BLaER1 treated with 17β-estradiol and CSF1 and Interleukin-3, amounts not matched to agents 10 nM and 100 nM (cell line): Measurements from ENCODE around the gene RASGRF1.
A peak's percentile ranks its signal among the peaks of the same experiment; 100 is the strongest.

ENCODE experiments used
- H3K27ac ChIP-seq, 11 experiments: shearing (Covaris generic); formaldehyde crosslinking; 2 replicates each; pipeline ENCODE4 v1.8.1; 2022
- H3K27me3 ChIP-seq, 11 experiments: shearing (Covaris generic); formaldehyde crosslinking; 2 replicates each; pipeline ENCODE4 v1.8.1; 2022
- H3K36me3 ChIP-seq, 11 experiments: shearing (Covaris generic); formaldehyde crosslinking; 2 replicates each; pipeline ENCODE4 v1.8.1; 2022
- H3K4me1 ChIP-seq, 10 experiments: shearing (Covaris generic); formaldehyde crosslinking; 2 replicates each; pipeline ENCODE4 v1.8.1; 2022
- H3K4me2 ChIP-seq, 11 experiments: shearing (Covaris generic); formaldehyde crosslinking; 2 replicates each; pipeline ENCODE4 v1.8.1; 2022
- H3K4me3 ChIP-seq, 10 experiments: shearing (Covaris generic); formaldehyde crosslinking; 2 replicates each; pipeline ENCODE4 v1.8.1; 2022
- H3K9ac ChIP-seq, 11 experiments: shearing (Covaris generic); formaldehyde crosslinking; 2 replicates each; pipeline ENCODE4 v1.8.1; 2022
- H3K9me3 ChIP-seq, 11 experiments: shearing (Covaris generic); formaldehyde crosslinking; replicated peaks in 1 of 11; 2 replicates each; pipeline ENCODE4 v1.8.1; 2022
- H4K20me1 ChIP-seq, 11 experiments: shearing (Covaris generic); formaldehyde crosslinking; 2 replicates each; pipeline ENCODE4 v1.8.1; 2022
- Cebpa-rat ChIP-seq, 11 experiments: shearing (Covaris generic); IDR thresholded peaks; 2 replicates each; pipeline ENCODE4 v1.8.1; 2022

The RASGRF1 gene

DNA sequence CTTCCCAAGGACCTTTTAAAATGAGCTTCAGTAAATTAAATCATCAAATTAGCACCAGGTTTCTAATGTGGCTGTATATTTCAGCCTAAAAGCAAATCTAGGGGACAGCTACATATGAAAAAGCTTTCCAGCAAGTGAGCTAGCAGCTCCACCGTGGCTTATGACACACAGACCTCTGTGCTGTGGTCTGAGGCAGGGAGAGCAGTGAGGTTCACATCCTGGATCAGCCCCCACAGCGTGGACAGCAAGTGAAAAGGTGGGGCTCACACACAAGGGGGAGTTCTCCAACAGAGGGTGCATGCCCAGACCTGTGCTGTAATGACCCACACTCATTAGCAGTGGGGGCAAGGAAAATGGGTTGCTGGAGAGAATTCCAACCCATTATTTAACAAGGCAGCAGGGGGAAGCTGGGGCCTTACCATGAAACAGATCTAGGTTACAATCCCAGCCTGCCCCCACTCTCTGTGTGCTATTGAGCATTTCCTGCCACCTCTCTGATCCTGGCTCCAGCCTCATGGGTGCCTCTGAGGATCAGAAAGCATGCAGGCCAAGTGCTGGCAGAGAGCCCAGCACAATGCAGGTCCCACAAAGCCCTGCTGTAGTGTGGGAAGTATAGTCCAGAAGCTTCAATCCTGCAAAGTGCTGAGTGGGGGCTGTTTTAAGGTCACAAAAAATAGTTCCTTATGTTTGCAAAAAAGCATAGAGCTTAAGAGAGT lies 48.2 kb downstream of the RASGRF1 start:
- TF ChIP-seq Cebpa-rat (IDR thresholded peaks at IDR 0.05): no peak
- peaks cover 0 to 30% (median 11%) of the 10 kb centered on the region in 10 experiments; a peak in 13 of 20 replicates for H3K4me1 ChIP-seq
- no peak overlapping the region for H3K27ac ChIP-seq
- H3K36me3 ChIP-seq: no peaks in the 10 kb centered on the region; a peak in 2 of 22 replicates
- no peaks in the 10 kb centered on the region for H4K20me1 ChIP-seq
- H3K9me3 ChIP-seq: peaks cover 21 to 33% (median 27%) of the 10 kb centered on the region in 11 experiments
- H3K4me2 ChIP-seq: no peak overlapping the region
- H3K4me3 ChIP-seq: no peak overlapping the region
- H3K9ac ChIP-seq: no peak overlapping the region
- H3K27me3 ChIP-seq: no peaks in the 10 kb centered on the region

DNA sequence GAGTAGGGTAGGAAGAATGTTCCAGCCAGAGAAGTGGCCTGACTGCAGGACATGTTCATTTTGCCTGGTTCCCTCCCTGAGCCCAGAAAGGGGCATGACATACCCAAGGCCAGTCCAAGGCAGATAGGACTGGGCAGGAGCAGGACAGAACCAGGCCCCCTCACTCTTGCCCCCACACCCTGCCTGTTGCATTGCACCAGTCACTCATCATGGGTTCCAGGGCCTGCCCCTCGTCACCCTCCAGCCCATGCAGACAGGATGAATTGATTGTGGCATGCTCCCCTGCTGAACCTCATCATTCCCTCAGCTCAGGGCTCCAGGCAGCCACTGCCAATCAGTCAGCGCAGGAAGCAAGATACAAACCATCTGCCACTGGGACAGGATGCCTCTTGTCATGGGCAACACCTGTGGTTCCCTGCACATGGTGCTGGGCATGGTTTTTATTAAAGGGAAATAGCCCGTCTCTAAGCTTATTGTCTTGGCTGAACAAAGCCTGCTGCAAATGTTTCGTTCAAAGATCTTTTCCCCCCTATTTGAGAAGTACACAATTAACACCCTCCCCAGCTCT lies 48.9 kb downstream of the RASGRF1 start:
- Histone ChIP-seq H3K27me3 (no peaks in the 10 kb centered on the region), H3K36me3 (no peaks in the 10 kb centered on the region; a peak in 2 of 22 replicates), H4K20me1 (no peaks in the 10 kb centered on the region), H3K4me3 (no peak overlapping the region), H3K9ac (no peak overlapping the region), H3K9me3 (peaks cover 21 to 33% (median 27%) of the 10 kb centered on the region in 11 experiments), H3K27ac (no peak overlapping the region), H3K4me1 (peaks cover 0 to 30% (median 11%) of the 10 kb centered on the region in 10 experiments; a peak in 13 of 20 replicates), H3K4me2 (0 out of 22 replicates have a peak overlapping the region, but pooled peaks of 2 of the 11 experiments have one; percentile 3 to 7)
- TF ChIP-seq Cebpa-rat (IDR thresholded peaks at IDR 0.05): no peak

DNA sequence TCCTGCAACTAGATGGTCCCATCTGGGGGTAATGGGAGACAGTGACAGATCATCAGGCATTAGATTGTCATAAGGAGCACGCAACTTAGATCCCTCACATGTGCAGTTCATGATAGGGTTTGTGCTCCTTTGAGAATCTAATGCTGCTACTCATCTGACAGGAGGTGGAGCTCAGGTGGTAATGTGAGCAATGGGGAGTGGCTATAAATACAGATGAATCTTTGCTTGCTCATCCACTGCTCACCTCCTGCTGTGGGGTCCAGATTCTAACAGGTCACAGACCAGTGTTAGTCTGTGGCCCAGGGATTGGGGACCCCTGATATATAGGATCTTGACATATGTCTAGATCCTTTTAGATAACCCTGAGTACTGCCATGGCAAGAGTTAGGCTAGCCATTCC lies 52.7 kb downstream of the RASGRF1 start:
- peaks cover 0 to 11% (median 0%) of the 10 kb centered on the region in 11 experiments; a peak in 2 of 22 replicates for H3K27me3 ChIP-seq
- no peaks in the 10 kb centered on the region; a peak in 1 of 22 replicates for H3K36me3 ChIP-seq
- no peaks in the 10 kb centered on the region; a peak in 1 of 22 replicates for H4K20me1 ChIP-seq
- no peak overlapping the region for H3K9ac ChIP-seq
- no peak overlapping the region for H3K4me3 ChIP-seq
- no peak for TF ChIP-seq Cebpa-rat (IDR thresholded peaks at IDR 0.05)
- H3K4me1 ChIP-seq: peaks cover 0 to 7% (median under 1%) of the 10 kb centered on the region in 10 experiments; a peak in 8 of 20 replicates
- H3K27ac ChIP-seq: no peak overlapping the region
- H3K9me3 ChIP-seq: peaks cover 13 to 26% (median 21%) of the 10 kb centered on the region in 11 experiments
- H3K4me2 ChIP-seq: no peak overlapping the region

DNA sequence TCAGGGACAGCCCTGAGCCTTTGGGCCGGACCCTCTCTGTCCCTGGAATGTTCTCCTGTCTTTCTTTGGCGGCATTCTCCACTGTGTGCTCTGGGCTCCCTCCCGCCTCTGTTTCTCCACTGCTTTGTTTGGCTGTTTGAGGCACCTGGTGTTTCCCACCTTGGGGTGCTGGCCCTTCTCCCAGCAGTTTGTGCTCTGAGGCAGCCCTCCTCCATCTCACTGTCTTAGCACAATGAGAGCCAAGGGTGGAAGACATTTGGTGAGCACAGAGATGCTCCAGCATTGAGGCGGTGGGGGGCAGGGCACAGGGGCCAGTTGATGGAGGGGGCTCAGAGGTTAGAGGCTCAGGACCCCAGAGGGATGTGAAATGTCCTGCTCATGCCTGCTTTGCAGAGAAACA lies 54.3 kb downstream of the RASGRF1 start:
- Histone ChIP-seq H4K20me1 (no peaks in the 10 kb centered on the region; a peak in 1 of 22 replicates), H3K4me1 (peaks cover 0 to 15% (median 7%) of the 10 kb centered on the region in 10 experiments; a peak in 13 of 20 replicates), H3K27ac (no peak overlapping the region), H3K9ac (no peak overlapping the region), H3K9me3 (peaks cover 0 to 11% (median 8%) of the 10 kb centered on the region in 11 experiments; a peak in 16 of 22 replicates), H3K4me3 (no peak overlapping the region), H3K36me3 (no peaks in the 10 kb centered on the region), H3K27me3 (peaks cover 0 to 11% (median 0%) of the 10 kb centered on the region in 11 experiments; a peak in 2 of 22 replicates), H3K4me2 (no peak overlapping the region)
- TF ChIP-seq Cebpa-rat (IDR thresholded peaks at IDR 0.05): no peak

DNA sequence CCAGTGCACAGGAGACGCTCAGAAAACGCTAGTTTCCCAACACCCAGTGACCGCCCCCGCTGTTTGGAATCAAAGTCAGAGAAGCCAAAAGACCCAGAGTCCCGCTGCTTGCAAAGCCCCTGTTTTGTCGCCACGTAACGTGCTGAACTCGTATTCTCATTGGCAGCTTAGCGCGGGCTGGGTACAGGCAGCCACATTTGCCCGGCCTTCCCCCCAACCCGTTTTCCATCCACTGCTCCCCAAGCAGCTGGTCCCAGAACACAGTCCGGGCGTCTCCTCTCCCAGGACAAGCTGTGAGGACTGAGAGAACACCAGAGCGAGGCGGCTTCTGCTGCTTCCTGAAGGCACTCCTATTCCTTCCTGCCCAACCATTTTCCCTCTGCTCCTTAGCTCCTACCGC lies 54.8 kb downstream of the RASGRF1 start:
- no peak overlapping the region for H3K9ac ChIP-seq
- H3K36me3 ChIP-seq: no peaks in the 10 kb centered on the region
- no peak overlapping the region for H3K27ac ChIP-seq
- H3K4me1 ChIP-seq: peaks cover 0 to 15% (median 7%) of the 10 kb centered on the region in 10 experiments; a peak in 13 of 20 replicates
- H3K9me3 ChIP-seq: peaks cover 0 to 11% (median 8%) of the 10 kb centered on the region in 11 experiments; a peak in 16 of 22 replicates
- H3K27me3 ChIP-seq: peaks cover 0 to 11% (median 0%) of the 10 kb centered on the region in 11 experiments; a peak in 2 of 22 replicates
- H4K20me1 ChIP-seq: no peaks in the 10 kb centered on the region; a peak in 1 of 22 replicates
- H3K4me2 ChIP-seq: no peak overlapping the region
- H3K4me3 ChIP-seq: no peak overlapping the region
- TF ChIP-seq Cebpa-rat (IDR thresholded peaks at IDR 0.05): no peak

DNA sequence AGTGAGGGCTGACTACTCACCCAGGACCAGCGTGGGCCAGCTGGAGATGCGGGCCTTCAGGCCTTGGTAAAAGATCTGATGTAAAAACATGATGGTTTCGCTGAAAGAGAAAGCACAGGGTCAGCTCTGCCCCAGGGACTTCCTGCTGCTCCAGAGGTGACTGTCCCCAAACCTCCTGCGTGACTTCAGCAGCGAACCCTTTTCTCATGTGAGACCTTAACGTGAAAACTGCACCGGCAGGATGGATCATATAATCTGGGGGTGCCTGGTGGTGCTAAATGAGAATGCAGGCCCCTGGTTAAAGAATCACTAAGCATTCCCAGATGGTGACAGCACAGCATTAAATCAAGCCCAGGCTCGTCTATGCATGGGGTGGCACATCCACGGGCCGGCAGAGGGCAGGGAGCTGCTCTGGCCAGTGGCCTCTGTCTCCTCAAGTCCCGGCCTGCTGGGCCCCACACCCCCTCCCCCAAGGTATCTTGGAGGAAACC lies 55.4 kb downstream of the RASGRF1 start:
- no peak for TF ChIP-seq Cebpa-rat (IDR thresholded peaks at IDR 0.05)
- H3K27me3 ChIP-seq: peaks cover 0 to 11% (median 0%) of the 10 kb centered on the region in 11 experiments; a peak in 2 of 22 replicates
- peaks cover 0 to 11% (median 8%) of the 10 kb centered on the region in 11 experiments; a peak in 16 of 22 replicates for H3K9me3 ChIP-seq
- H3K4me1 ChIP-seq: peaks cover 0 to 15% (median 8%) of the 10 kb centered on the region in 10 experiments; a peak in 13 of 20 replicates
- peak overlapping the region in 1 of 11 experiments; percentile 29; a peak in 1 of 22 replicates for H3K4me2 ChIP-seq
- no peak overlapping the region for H3K27ac ChIP-seq
- no peaks in the 10 kb centered on the region for H3K36me3 ChIP-seq
- H3K4me3 ChIP-seq: no peak overlapping the region
- no peak overlapping the region for H3K9ac ChIP-seq
- no peaks in the 10 kb centered on the region; a peak in 1 of 22 replicates for H4K20me1 ChIP-seq

DNA sequence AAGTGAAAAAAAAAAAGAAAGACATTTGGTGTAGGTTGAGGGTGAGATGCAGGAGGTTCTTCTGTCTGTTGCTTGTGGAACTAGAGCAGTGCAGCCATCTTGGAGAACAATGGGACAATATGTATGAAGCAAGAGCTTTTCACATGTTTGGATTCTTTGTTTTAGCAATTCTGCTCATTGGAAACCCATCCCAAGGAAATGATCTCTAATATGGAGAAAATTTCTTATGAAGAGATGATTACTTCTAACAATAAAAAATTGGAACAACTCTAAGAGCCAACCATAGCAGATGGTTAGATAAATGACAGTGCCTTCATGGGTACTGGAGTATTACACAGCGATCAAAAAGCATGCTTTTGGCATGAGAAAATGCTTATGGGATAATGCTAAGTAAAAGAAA lies 56.3 kb downstream of the RASGRF1 start:
- Histone ChIP-seq H3K9me3 (peaks cover 0 to 11% (median 8%) of the 10 kb centered on the region in 11 experiments; a peak in 16 of 22 replicates), H3K4me1 (peaks cover 0 to 15% (median 8%) of the 10 kb centered on the region in 10 experiments; a peak in 13 of 20 replicates), H3K4me3 (no peak overlapping the region), H3K27ac (no peak overlapping the region), H3K27me3 (peaks cover 0 to 11% (median 0%) of the 10 kb centered on the region in 11 experiments; a peak in 2 of 22 replicates), H3K36me3 (no peaks in the 10 kb centered on the region), H3K9ac (no peak overlapping the region), H3K4me2 (no peak overlapping the region), H4K20me1 (no peaks in the 10 kb centered on the region; a peak in 1 of 22 replicates)
- TF ChIP-seq Cebpa-rat (IDR thresholded peaks at IDR 0.05): no peak

DNA sequence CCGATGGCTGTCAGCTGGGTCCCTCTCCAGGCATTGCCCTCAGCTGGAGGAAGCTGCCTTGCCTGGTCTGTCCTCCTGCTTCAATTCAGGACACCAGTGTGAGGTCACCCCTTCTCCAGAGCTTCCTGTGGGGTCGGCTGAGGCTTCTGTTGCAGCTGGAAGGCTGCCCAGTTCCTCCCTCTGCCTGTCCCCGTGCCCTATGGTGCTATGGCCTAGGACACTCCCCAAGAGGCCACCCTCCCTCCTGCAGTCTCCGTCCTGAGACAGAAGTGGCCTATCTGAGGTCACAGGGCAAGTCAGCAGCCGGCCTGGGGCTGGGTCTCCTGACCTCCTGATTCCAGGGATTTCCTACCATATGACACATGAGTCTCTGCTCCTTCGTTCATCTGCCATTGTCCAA lies 57.9 kb downstream of the RASGRF1 start:
- Histone ChIP-seq H3K9ac (no peak overlapping the region), H3K36me3 (no peaks in the 10 kb centered on the region), H3K27ac (no peak overlapping the region), H3K4me2 (peak overlapping the region in 6 of 11 experiments; percentile 5 to 58 (median 32); a peak in 6 of 22 replicates), H3K4me1 (peaks cover 0 to 15% (median 8%) of the 10 kb centered on the region in 10 experiments; a peak in 13 of 20 replicates), H3K4me3 (no peak overlapping the region), H3K9me3 (peaks cover 0 to 11% (median 8%) of the 10 kb centered on the region in 11 experiments; a peak in 16 of 22 replicates), H4K20me1 (no peaks in the 10 kb centered on the region; a peak in 1 of 22 replicates), H3K27me3 (peaks cover 0 to 11% (median 0%) of the 10 kb centered on the region in 11 experiments; a peak in 2 of 22 replicates)
- TF ChIP-seq Cebpa-rat (IDR thresholded peaks at IDR 0.05): no peak
